Prostate gland (tissue), 2 donors: ENCODE results near the gene WWTR1.

Experiments
- POLR2A ChIP-seq: fragments of 450-650 bp; IDR thresholded peaks from one replicate; pipeline ENCODE4 v1.6.1; 2016; ENCODE audit warnings: antibody characterized with exemption, mild to moderate bottlenecking
- POLR2AphosphoS5 ChIP-seq: sonication (generic); formaldehyde crosslinking; IDR thresholded peaks from one replicate; pipeline ENCODE4 v1.6.1; 2017; ENCODE audit warnings: antibody characterized with exemption
- TF ChIP-seq, protein P1 (sequence below), 4 experiments: fragments of 200-600 bp in 2 of 4; fragments of 450-650 bp in 2 of 4; sonication (generic) in 2 of 4; IDR thresholded peaks; 1 replicate in 3 of 4; 2 replicates in 1 of 4; pipeline ENCODE4 v1.5.1; 2016 to 2019; ENCODE audit warnings: antibody characterized with exemption in 4 of 4, mild to moderate bottlenecking in 2 of 4, moderate library complexity in 2 of 4

DNA sequence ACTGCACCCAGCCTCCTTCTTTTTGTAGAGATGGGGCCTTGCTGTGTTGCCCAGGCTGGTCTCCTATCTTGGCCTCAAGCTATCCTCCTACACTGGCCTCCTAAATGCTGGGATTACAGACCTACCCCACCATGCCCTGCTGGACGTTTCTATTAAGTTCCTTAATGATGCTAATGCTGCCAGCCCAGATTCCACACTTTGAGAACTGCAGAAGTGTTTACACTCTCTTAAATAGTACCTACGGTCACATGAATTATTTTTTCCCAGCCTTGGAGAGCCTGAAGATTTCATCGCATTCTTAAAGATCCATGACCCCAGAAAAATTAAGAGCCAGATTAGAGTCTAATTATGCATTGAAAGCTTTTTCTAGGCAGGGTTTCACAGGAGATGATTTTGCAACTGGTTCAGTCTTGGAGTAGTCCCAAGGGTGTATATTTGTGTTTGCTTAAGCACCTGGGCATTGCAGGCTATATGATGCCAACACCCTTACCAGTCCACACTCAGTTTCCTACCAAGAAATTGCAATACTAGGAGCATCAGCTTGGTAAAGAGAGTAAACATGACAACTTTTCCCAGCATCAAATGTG lies 146.7 kb downstream of the WWTR1 start:
- TF ChIP-seq, protein P1, sequence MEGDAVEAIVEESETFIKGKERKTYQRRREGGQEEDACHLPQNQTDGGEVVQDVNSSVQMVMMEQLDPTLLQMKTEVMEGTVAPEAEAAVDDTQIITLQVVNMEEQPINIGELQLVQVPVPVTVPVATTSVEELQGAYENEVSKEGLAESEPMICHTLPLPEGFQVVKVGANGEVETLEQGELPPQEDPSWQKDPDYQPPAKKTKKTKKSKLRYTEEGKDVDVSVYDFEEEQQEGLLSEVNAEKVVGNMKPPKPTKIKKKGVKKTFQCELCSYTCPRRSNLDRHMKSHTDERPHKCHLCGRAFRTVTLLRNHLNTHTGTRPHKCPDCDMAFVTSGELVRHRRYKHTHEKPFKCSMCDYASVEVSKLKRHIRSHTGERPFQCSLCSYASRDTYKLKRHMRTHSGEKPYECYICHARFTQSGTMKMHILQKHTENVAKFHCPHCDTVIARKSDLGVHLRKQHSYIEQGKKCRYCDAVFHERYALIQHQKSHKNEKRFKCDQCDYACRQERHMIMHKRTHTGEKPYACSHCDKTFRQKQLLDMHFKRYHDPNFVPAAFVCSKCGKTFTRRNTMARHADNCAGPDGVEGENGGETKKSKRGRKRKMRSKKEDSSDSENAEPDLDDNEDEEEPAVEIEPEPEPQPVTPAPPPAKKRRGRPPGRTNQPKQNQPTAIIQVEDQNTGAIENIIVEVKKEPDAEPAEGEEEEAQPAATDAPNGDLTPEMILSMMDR (IDR thresholded peaks at IDR 0.05) = no peak
- TF ChIP-seq POLR2A = no peak
- TF ChIP-seq POLR2AphosphoS5 = no peak
